NCI-H446 treated with DMSO at 0.1 percent for 48 hours (cell line): ENCODE data around the gene PAF1.
A peak's percentile ranks its signal among the peaks of the same experiment; 100 is the strongest.

Source experiments
- DNase-seq: peaks from one replicate; lab custom pipeline; 2025; lab: John Stamatoyannopoulos, UW

The PAF1 gene

GRCh38 chr19:39405261-39405957 lies 14.5 kb upstream of the PAF1 start:
- no peak for DNase-seq

DNA sequence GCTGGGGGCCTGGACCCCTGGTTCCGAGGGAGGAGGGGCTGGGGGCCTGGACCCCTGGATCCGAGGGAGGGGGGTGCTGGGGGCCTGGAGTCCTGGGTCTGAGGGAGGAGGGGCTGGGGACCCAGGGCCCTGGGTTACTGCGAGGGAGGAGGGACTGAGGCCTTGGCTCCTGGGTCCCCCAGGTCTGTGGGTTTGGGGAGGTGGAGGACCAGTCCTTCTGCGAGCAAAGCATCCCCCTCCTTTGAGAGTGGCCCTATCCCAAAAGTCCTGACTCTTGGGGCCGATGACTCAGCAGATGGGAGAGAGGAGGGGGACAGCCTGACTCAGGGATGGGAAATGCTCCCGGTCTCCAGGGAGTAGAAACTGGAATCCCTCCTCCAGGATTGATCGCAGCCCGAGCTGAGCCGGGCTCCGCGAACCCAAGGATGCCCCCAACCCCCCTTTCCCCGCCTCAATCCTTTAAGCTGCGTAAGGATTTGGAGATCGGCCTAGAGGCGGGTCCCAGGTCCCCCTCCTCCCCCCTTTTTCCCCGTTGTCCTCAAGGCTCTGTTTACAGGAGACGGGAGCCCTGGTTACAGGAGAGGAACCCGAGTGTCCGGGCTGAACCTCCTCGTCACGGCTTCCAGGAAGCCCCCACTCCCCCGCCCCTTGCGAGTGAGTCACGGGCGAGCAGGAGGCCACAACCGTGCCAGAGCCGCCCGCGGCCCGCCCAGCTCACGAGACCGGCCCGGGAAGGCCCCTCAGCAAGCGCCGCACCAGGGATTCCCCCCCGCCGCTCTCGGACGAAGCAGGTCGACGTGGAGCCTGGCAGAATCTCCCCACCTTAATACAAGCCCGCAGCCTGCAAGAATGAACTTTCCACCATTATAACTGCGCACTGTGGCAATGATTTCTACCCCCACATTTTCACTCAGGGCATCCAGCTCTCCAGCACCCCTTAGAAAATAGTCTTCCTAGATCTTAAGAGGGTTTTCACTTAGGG lies 12.7 kb upstream of the PAF1 start:
- no peak for DNase-seq

GRCh38 chr19:39402346-39403300 lies 11.7 kb upstream of the PAF1 start:
- no peak for DNase-seq

DNA sequence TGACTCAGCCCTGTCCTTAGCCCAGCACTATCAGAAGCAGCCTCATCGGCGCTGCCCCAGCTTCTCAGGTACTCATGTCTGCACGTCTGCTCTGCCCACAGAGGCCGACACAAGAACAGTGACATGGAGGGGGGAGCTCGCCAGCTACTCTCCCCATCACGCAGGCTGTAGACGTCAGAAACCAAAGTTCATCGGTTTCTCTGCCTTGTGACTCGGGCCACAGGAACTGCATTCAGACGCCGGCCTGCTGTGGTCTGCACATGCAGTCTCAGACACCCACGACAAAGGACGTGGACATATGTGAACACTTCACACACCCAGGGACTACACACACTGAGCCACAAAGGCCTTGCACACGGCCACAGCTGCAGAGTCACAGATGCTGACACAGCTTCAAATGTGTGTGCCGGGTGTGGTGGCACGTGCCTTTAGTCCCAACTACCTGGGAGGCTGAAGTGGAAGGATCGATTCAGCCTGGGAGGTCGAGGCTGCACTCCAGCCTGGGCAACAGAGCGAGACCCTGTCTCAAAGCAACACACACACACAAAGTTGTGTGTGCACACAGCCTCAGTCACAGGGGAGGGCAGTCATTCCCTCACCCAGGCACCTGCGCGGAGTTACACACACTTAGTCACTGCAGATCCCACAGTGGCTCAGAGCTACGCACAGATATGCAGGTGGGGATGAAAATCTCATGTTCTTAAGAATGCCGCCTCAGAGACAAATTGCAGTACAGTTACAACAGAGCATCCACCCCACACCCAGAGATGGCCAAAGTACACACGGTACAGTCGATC lies 10.8 kb upstream of the PAF1 start:
- no peak for DNase-seq

- DNase-seq: no peak
Measured at GRCh38 chr19:39401070-39401548, 10.2 kb upstream of the PAF1 start.

- no peak for DNase-seq
Measured at GRCh38 chr19:39400061-39400460, 9.2 kb upstream of the PAF1 start.

- no peak for DNase-seq
Measured at GRCh38 chr19:39399668-39400050, 8.8 kb upstream of the PAF1 start.

GRCh38 chr19:39398297-39398864 lies 7.5 kb upstream of the PAF1 start:
- DNase-seq: no peak

GRCh38 chr19:39397360-39398296 lies 6.7 kb upstream of the PAF1 start:
- DNase-seq: peak; percentile 43

GRCh38 chr19:39390451-39390750 lies 505 bp downstream of the PAF1 start:
- no peak for DNase-seq

- DNase-seq: no peak
Measured at GRCh38 chr19:39389631-39390414, 1.1 kb downstream of the PAF1 start.

- no peak for DNase-seq
Measured at GRCh38 chr19:39388657-39389056, 2.2 kb downstream of the PAF1 start.

DNA sequence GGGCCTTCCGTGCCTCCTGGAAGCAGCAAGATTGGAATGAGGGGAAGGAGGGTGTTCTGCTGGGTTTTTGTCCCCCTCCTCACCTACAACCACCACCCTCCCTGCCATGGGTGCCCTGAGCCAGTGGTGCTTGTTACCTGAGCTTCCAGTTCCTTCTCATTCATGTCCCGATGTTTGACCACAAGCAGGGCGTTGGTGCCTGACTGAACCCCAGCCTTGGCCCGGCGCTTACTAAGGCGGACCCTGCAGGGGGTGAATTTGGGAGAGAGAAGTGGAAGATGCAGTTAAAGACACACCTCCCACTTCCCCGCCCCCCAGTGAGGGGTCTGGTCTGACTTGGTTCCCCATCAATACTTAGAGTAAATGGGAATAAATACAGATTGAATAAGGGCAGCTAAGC lies 4.3 kb downstream of the PAF1 start:
- DNase-seq: no peak

- no peak for DNase-seq
Measured at GRCh38 chr19:39385629-39386411, 5.1 kb downstream of the PAF1 start.

DNA sequence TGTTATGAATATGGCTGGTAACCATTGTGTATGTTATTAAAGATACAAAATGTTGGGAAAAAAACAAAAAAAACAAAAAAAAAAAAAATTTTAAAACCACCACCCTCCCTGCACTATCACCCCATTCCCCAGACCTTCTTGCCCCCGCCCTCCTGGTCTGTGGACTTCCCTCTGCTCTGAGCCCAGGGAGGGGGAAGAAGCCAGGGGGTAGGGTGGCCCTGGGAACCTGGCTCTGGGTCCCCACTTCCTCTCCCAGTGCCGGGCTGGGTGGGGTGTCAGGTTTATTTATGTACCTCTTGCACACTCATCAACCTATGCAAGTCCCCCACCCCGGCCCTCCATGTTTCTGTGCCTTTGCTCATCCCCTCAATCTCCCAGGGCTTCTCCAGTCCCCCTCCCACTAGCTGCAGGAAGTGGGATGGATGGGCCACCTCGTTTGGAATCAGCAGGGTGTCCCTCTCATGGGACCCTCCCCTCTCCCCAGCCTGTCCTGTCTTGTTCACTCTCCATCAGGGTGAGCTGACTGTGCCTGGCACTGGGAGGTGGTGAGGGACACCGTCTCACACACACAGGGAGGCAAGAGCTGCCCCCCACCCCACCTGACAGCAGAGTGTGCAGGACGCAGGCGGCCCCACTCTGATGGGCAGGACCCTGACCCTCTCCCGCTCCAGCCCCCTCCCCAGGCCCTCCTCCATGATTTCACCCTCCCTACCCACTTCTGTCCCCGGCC lies 5.9 kb downstream of the PAF1 start:
- DNase-seq: no peak

DNA sequence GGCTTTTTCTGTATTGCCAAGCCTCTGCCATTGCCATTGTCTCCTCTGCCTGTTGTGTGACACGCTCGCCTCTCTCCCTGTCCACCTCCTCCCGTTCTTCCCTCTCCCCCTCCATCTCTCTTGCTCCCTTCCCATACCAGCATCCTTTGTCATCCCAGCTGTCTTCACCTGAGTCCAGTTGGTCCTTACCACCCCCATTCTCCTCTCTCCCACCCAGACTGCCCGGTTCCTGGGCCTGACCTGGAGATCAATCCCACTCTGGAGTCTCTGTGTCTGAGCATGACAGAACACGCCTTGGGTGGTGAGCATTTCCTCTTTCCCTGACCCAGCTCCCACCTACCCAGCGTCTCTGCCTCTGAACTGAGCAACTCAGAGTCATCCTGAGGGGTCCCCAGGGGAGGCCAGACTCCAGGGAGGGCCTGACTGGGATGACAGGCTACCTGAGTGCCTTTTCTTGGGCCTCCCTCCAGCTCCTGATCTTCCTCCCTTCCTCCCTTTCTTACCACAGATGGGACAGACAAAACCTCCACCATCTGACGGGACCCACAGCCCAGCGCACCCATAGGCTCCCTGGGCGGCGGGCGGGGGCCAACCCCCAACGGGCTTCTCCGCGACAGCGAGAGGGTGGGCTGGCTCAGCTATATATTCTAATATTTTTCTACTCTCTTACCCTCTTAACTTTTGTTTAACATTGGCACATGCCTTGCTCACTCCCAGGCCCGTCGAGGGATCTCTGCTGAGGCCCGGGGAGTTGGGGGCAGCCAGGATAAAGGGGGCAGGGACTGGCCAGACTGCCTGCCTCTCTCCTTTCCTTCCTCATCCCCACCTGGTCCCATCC lies 7.7 kb downstream of the PAF1 start:
- no peak for DNase-seq
